Breast epithelium (tissue), 4 donors: ENCODE data around the gene KCNIP3. TPM values are rescaled to one million over a fixed set of nuclear protein-coding genes. Genes with fewer than 3 reads are reported as not detected.
A peak's percentile ranks its signal among the peaks of the same experiment; 100 is the strongest.
"Not testable (repeated sequence)": the region's sequence is repeated elsewhere in the genome, so short reads cannot be mapped to it uniquely, and the experiment has no call there.

Experiments used
- DNase-seq, 2 donors: peaks; one replicate each; pipeline ENCODE4 v3.0.0-alpha.2; 2019; ENCODE audit warnings: low spot score in 2 of 2
- H3K27ac ChIP-seq, 2 donors: fragments of 200-600 bp; sonication (generic) in 1 of 2; one replicate each; pipeline ENCODE4 v1.5.1; 2016 to 2019; ENCODE audit warnings: mild to moderate bottlenecking in 1 of 2
- H3K27me3 ChIP-seq, 2 donors: fragments of 200-600 bp; sonication (generic) in 1 of 2; one replicate each; pipeline versions ENCODE4 v1.5.1 to v1.6.0; 2017 to 2019; ENCODE audit warnings: control low read depth in 1 of 2, mild to moderate bottlenecking in 1 of 2
- H3K36me3 ChIP-seq: fragments of 200-600 bp; one replicate; pipeline ENCODE4 v1.5.1; 2019
- H3K4me1 ChIP-seq, 2 donors: fragments of 200-600 bp; sonication (generic); one replicate each; pipeline ENCODE4 v1.5.1; 2016 to 2019; ENCODE audit warnings: control low read depth in 1 of 2
- H3K4me3 ChIP-seq, 3 donors: fragments of 200-600 bp; sonication (generic); 1 replicate in 2 of 3; 2 replicates in 1 of 3; pipeline ENCODE4 v1.5.1; 2016 to 2019; ENCODE audit warnings: mild to moderate bottlenecking in 3 of 3, moderate library complexity in 2 of 3
- H3K9me3 ChIP-seq, 2 donors: fragments of 200-600 bp; sonication (generic) in 1 of 2; one replicate each; pipeline ENCODE4 v1.5.1; 2016 to 2019; ENCODE audit warnings: control low read depth in 1 of 2
- intact Hi-C: fragments of 100-400 bp; cut with DNase I; formaldehyde crosslinking; loops from one replicate; pipeline ENCODE4 v1.15.1; 2023; ENCODE audit warnings: low total_unique reads
- total RNA-seq, 3 donors: library from RNA; depleted of rRNA; stranded (reverse); fragments of >200 nt; gene quantifications; one replicate each; pipeline ENCODE4 v1.1.0, GENCODE V29; 2016

Gene KCNIP3
- total RNA-seq, 3 donors from 2014 or later = 14.4 to 30.1 (median 15.1) TPM

DNA sequence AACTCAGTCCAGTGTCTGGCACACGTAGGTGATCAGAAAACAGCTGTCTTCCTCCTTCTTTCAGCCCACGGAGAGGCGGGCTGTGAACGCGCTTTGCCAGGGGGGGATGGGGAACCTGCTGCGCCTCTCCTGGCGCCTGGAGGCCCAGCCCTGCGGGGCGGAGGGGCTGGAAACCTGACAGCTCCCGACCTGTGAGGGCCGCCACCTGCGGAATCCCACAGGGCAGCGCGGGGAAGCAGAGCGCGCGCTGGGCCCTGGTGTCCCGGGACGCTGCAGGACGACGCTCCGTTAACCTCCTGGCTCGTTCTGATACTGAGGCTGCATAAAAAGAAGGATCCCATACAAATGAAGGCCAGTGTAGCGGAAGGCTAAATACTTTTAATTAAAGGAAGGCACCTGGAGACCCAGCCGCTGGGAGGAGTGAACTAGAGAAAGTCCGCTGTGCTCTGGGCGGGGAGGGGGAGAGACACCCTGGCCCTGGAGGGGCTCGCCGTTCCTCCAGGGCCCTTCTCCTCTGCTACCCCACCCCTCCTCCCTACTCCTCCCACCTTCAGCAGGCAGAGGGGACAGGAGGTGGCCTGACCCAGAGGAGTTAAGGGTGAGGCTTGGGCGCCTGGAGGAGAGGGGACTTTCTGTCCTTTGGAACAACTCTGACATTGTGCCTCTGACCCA, 130.2 kb downstream of the KCNIP3 start:
- H3K36me3 ChIP-seq, H3K27ac ChIP-seq, H3K27me3 ChIP-seq, H3K4me3 ChIP-seq, H3K9me3 ChIP-seq, intact Hi-C loops, H3K4me1 ChIP-seq, DNase-seq: not testable (repeated sequence)

DNA sequence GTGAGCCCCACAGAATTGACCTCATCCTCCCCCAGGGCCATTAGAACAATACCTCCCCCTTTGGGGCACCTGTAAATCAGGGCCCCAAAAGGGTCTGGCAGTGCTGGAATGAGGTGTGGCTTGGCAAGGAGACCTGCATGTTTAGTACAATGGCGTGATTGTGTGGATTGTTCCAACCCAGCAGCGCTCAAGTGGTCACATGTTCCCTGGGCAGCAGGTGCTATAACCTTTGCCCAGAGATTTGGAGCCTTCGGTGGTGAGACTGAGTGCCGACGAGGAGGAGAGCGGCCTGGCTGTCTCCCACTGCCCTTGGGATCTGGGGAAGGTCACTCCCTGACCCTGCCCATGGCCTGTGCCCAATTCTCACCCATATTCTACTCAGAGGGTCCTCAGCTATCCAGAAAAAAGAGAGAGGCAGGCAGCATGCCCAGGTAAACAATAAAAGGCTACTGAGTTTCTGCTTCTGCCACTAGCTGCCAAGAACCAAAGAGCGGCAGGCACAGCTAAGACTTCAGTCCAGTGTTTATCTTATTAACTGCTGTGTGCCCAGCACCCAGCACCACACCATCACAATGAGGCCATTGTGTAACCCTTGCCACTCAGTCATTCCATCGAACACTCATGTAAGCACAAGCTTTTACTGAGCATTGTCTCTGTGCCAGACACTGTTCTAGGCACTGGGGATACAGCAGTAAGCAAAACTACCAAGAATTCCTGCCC, 132.8 kb downstream of the KCNIP3 start:
- intact Hi-C loops, H3K36me3 ChIP-seq, H3K27ac ChIP-seq, DNase-seq, H3K27me3 ChIP-seq, H3K4me3 ChIP-seq, H3K4me1 ChIP-seq, H3K9me3 ChIP-seq: not testable (repeated sequence)

DNA sequence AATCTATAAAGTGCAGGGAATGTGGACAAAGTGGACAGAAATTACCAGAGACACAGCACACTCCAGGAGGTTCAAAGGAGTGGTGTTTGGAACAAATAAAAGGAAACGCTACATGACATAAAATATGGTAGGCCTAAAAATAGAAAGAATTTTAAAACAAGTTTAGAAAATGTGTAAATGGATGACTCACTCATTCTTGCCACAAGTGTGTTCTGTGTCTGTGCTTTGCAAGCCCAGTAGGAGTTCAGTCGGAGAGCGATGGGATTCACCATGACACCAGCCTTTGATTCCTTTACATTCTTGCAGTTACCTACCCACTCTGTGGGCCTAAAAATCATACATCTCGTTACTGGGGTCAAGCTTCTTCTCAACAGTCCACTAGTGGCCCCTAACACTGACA, 136.2 kb downstream of the KCNIP3 start:
- H3K27ac ChIP-seq, H3K27me3 ChIP-seq, DNase-seq, H3K4me3 ChIP-seq, H3K4me1 ChIP-seq, H3K36me3 ChIP-seq, H3K9me3 ChIP-seq, intact Hi-C loops: not testable (repeated sequence)

DNA sequence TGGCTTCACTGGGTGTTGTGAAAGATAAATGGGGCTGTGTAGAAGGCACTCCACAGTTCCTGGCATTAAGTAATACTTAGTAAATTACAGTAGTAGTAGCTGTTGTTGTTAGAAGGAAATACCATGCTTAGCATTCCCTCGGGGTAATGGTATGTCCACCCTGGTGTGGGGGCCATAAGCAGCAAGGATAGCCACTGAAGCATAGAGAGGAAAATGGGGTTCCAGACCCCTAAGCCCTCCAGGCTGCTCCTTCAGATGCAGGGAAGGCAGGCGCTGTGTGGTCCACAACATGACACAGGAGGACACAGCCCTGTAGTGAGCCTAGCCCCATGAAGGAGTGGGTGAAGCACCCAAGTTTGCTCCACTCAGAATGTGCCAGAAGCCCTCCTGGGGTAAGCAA, 136.8 kb downstream of the KCNIP3 start:
- intact Hi-C loops, H3K27me3 ChIP-seq, H3K36me3 ChIP-seq, H3K9me3 ChIP-seq, DNase-seq, H3K4me3 ChIP-seq, H3K4me1 ChIP-seq: not testable (repeated sequence)
- H3K27ac ChIP-seq = peak overlapping the region in 1 of 2 donors; percentile 19

DNA sequence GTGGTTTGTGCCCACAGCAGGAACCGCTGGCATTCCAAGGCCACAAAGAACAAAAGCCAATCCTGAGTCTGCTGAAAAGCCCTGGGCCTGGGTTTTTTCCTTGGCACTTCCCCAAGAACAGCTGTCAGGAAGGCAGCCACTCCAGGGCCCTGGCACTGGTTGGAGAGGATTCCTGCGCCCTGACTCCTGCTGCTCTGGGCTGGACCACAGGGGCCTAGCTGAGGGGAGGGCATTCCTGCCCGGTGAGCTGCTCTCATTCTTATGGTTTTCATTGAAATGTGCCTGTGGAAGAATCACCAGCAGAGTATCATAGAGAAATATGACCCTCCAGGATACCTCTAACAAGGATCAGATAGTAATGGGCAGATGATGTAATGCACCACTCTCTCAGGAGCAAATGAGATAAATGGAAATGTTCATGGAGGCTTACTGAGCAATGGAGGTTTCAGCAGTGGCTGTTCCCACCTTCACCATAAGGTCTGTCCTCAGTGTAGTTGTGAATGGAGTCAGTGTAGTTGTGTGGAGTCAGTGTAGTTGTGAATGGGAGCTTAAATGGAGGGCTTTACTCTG, 137.4 kb downstream of the KCNIP3 start:
- intact Hi-C loops, H3K27ac ChIP-seq, H3K36me3 ChIP-seq, H3K4me1 ChIP-seq, H3K9me3 ChIP-seq, H3K27me3 ChIP-seq, H3K4me3 ChIP-seq: not testable (repeated sequence)
- peak; percentile 65 to 85 for DNase-seq

DNA sequence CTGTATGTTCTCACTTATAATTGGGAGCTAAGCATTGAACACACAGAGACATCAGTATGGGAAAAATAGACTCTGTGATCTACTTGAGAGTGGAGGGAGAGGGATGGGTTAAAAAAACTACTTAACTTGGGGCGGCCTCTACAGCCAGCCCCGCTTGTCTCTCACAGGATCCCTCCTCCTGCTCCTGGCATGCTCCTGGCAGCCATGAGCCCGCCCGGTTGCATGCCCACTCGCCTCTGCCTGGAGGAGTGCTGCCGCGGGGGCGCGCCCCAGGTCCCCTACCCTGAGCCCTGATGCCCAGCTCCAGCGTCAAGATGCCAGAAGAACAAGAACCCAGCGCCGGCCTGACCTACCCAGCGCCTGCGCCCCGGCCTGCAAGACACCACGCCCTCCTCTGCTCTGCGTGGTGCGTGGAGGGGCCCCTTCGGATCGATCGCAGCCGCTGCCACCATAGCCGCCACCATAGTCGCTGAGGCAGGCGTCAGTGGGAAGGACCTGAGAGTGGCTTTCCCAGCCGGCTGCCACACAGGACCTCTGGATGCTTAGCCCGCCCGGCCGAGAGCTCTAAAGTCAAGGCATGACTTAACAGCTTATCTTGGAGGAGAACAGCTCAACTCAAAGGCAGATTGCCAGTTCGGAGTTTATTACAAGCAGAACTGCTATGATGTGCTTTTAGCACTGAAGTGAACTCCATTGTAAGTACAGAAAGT, 138.2 kb downstream of the KCNIP3 start:
- H3K27ac ChIP-seq, H3K36me3 ChIP-seq, DNase-seq, H3K4me3 ChIP-seq, H3K27me3 ChIP-seq, intact Hi-C loops, H3K9me3 ChIP-seq, H3K4me1 ChIP-seq: not testable (repeated sequence)

Other genes starting within 250 kb of the KCNIP3 start
- gene MRPS5, start 175.5 kb upstream of the KCNIP3 start, total RNA-seq = 10 to 100 TPM; 37.4 to 54.4 (median 43.8) TPM
- gene ZNF514, start 137.5 kb upstream of the KCNIP3 start, total RNA-seq = 10 to 100 TPM; 18.7 to 36.1 (median 25.3) TPM
- gene ZNF2, start 131.5 kb upstream of the KCNIP3 start, total RNA-seq = 1 to 10 TPM; 2.4 to 8.2 (median 3.6) TPM
- 1 to 10 TPM; 3.7 to 8.6 (median 6.9) TPM for gene ZNF892, start 89.8 kb upstream of the KCNIP3 start, total RNA-seq
- 10 to 100 TPM in 2 of 3 donors, 1 to 10 TPM in 1; 1.4 to 48.8 (median 47.7) TPM for gene PROM2, start 22.9 kb upstream of the KCNIP3 start, total RNA-seq
- gene FAHD2A, start 105.4 kb downstream of the KCNIP3 start, total RNA-seq = 10 to 100 TPM; 19.3 to 50.1 (median 24.3) TPM
- not detected for gene TRIM43B, start 187.4 kb downstream of the KCNIP3 start, total RNA-seq